ENCODE data around the gene SYT15.

The SYT15 gene

DNA sequence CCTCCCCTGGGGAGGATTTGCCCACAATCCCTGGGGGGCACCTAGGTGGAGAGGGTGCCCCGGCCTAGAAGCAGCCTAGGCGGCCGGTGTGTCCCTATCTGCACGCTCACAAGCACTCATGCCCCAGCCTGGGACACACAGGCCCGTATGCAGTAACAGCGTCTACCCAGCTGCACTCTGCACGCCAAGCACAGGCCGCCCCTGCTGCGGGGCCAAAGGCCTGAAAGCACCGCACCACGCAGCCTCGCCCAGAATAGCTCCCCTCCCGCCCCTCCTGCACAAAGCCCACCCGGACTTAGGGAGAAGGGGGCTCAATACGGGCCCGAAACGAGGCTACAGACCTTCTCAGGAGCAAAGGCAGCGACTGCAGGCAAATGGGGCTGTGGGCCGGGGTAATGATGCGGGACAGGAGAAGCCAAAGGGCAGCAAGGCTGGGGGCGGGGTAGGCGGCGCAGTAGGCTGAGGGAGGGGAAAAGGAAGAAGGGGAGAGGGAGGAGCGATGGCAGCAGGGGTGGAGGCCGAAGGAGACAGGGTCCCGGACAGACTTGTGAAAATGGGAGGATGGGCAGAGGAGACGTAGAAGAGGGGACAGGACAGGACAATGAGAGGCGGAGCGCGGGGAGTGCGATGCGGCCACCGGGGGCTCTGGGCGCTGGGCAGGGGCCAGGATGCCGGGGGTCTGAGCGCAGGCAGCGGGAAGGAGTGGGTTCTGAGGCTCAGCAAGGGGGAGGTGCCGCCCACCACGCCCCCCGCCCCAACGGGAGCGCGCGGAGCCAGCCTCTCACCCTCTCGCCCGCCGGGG lies 23.0 kb upstream of the SYT15 start:
- TF ChIP-seq, protein P1, sequence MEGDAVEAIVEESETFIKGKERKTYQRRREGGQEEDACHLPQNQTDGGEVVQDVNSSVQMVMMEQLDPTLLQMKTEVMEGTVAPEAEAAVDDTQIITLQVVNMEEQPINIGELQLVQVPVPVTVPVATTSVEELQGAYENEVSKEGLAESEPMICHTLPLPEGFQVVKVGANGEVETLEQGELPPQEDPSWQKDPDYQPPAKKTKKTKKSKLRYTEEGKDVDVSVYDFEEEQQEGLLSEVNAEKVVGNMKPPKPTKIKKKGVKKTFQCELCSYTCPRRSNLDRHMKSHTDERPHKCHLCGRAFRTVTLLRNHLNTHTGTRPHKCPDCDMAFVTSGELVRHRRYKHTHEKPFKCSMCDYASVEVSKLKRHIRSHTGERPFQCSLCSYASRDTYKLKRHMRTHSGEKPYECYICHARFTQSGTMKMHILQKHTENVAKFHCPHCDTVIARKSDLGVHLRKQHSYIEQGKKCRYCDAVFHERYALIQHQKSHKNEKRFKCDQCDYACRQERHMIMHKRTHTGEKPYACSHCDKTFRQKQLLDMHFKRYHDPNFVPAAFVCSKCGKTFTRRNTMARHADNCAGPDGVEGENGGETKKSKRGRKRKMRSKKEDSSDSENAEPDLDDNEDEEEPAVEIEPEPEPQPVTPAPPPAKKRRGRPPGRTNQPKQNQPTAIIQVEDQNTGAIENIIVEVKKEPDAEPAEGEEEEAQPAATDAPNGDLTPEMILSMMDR (conservative IDR thresholded peaks at IDR 0.05; ENCODE audit: control insufficient read depth, insufficient read depth, low read depth, low read length): no peak
- no peak overlapping the region for H3K4me3 ChIP-seq (ENCODE audit: control insufficient read depth, low read depth, low read length)
- no peak for DNase-seq (ENCODE audit: low read depth)

GRCh38 chr10:46556515-46557318 lies 22.2 kb upstream of the SYT15 start, which contains the start of gene GPRIN2:
Gene GPRIN2, minus strand, starts transcription at chr10:46556658. Its CDS starts 5,922 bp downstream, at chr10:46550736.
- H3K4me3 ChIP-seq (ENCODE audit: control insufficient read depth, low read depth, low read length): no peak within 1 kb of the TSS
- no peak for DNase-seq (ENCODE audit: low read depth)
- TF ChIP-seq, protein P1 (conservative IDR thresholded peaks at IDR 0.05; ENCODE audit: control insufficient read depth, insufficient read depth, low read depth, low read length): no peak

DNA sequence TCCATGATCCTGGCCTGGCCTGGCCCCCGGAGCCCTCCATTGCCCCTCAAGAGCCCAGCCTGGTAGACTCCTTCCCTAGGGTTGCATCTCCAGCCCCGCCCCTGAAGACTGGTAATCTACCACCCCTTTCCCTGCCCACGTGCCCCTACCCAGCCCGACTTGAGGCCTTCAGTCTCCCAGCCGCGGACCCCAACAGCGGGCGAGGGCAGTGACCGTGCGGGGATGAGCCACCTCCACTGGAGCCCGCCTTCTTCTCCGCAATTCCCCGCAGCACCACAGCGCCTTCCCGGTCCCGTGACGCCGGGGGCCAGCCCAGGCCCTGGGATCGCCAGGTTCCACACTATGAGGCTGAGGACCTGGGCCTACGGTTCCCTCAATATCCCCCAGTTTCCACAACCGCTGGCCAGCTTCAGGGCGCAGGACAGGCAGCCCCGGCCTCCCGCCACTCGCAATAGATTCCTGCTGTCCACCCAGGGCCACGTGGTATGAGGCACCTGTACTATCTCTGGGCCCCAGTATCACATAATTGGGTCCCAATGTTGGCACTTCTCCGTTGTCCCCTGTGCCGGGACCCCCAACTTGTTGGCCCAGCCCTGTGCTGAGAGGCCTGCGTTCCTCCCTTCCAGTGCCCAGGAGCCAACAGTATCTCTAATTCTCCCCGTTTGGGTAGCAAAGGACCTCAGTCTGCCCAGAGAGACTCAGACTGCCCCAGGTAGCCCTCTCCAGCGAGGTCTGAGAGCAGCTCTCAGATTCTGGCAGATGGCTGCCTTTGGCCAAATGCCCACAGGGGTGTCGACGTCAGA lies 21.4 kb upstream of the SYT15 start:
- DNase-seq (ENCODE audit: low read depth): no peak
- no peak overlapping the region for H3K4me3 ChIP-seq (ENCODE audit: control insufficient read depth, low read depth, low read length)
- TF ChIP-seq, protein P1 (conservative IDR thresholded peaks at IDR 0.05; ENCODE audit: control insufficient read depth, insufficient read depth, low read depth, low read length): no peak

DNA sequence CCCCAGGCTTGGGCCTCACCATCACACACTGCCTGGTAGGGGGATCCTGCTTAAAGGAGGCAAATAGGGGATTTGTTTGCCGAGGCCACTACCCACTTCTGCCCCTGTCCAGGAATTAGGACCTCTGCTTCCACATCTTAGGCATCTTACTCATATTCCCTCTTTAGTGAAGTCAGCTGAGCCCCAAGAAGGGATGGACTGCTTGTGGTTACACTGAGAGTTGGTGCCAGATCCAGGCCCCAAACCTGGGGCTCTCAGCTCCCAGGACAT lies 20.9 kb upstream of the SYT15 start:
- DNase-seq (ENCODE audit: low read depth): no peak
- TF ChIP-seq, protein P1 (conservative IDR thresholded peaks at IDR 0.05; ENCODE audit: control insufficient read depth, insufficient read depth, low read depth, low read length): no peak

GRCh38 chr10:46558392-46559185 lies 20.3 kb upstream of the SYT15 start:
- no peak overlapping the region for H3K4me3 ChIP-seq (ENCODE audit: control insufficient read depth, low read depth, low read length)
- DNase-seq (ENCODE audit: low read depth): no peak
- TF ChIP-seq, protein P1 (conservative IDR thresholded peaks at IDR 0.05; ENCODE audit: control insufficient read depth, insufficient read depth, low read depth, low read length): no peak

More for the DNA sequence above, 20.9 kb upstream of the SYT15 start:
- no peak overlapping the region for H3K4me3 ChIP-seq (ENCODE audit: control insufficient read depth, low read depth, low read length)

DNA sequence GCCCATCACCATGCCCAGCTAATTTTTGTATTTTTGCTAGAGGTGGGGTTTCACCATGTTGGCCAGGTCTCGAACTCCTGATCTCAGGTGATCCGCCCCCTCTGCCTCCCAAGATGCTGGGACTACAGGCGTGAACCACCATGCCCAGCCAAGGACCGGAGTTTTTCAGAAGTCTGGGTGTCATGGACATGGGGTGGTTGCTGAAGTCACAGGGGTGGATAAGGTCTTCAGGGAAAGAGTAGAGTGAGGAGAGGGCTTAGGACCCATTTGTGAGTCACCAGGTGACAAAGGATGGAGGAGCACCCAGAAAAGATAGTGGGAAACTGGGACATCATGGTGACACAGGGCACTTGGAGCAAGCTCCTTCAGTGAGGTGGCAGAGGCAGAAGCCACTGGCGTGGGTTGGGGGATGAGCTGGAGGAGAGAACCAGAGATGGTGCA lies 19.7 kb upstream of the SYT15 start:
- DNase-seq (ENCODE audit: low read depth): no peak
- TF ChIP-seq, protein P1 (conservative IDR thresholded peaks at IDR 0.05; ENCODE audit: control insufficient read depth, insufficient read depth, low read depth, low read length): no peak
- no peak overlapping the region for H3K4me3 ChIP-seq (ENCODE audit: control insufficient read depth, low read depth, low read length)

All from fibroblast of mammary gland (primary cell).